Esophagus squamous epithelium (tissue), 5 donors: Measurements from ENCODE around the gene NFYB. TPM values are rescaled to one million over a fixed set of nuclear protein-coding genes. Genes with fewer than 3 reads are reported as not detected.

Experiments used
- DNase-seq: peaks from one replicate; lab custom pipeline; 2025; lab: John Stamatoyannopoulos, UW
- H3K27ac ChIP-seq, 4 donors: fragments of 200-600 bp; sonication (generic); one replicate each; pipeline ENCODE4 v1.5.1; 2016 to 2019; ENCODE audit warnings: mild to moderate bottlenecking in 1 of 4
- H3K27me3 ChIP-seq, 4 donors: fragments of 200-600 bp; sonication (generic); 1 replicate in 3 of 4; 2 replicates in 1 of 4; pipeline versions ENCODE4 v1.5.1 to v1.6.0; 2017 to 2021; ENCODE audit warnings: antibody characterized with exemption in 1 of 4
- H3K36me3 ChIP-seq, 3 donors: fragments of 200-600 bp; sonication (generic); one replicate each; pipeline ENCODE4 v1.5.1; 2016 to 2019
- H3K4me1 ChIP-seq, 3 donors: fragments of 200-600 bp; sonication (generic); one replicate each; pipeline ENCODE4 v1.5.1; 2017 to 2019
- H3K4me3 ChIP-seq, 4 donors: fragments of 200-600 bp; sonication (generic); 1 replicate in 3 of 4; 2 replicates in 1 of 4; pipeline ENCODE4 v1.5.1; 2016 to 2019; ENCODE audit warnings: mild to moderate bottlenecking in 2 of 4, moderate library complexity in 1 of 4
- H3K9me3 ChIP-seq, 3 donors: fragments of 200-600 bp; sonication (generic); one replicate each; pipeline ENCODE4 v1.5.1; 2016 to 2019
- POLR2A ChIP-seq, 4 donors: fragments of 450-650 bp; IDR thresholded peaks; one replicate each; pipeline ENCODE4 v1.6.1; 2017; ENCODE audit warnings: antibody characterized with exemption in 4 of 4, mild to moderate bottlenecking in 4 of 4, moderate library complexity in 3 of 4
- WGBS, 2 donors: methylation state at CpG; one replicate each; pipeline ENCODE4 v1.1.5; 2018; 5-methylcytosine and 5-hydroxymethylcytosine counted together
- intact Hi-C: fragments of 100-400 bp; cut with DNase I; formaldehyde crosslinking; loops from one replicate; pipeline ENCODE4 v1.15.0; 2022
- total RNA-seq, 4 donors: library from RNA; depleted of rRNA; stranded (reverse); fragments of >200 nt; gene quantifications; one replicate each; pipeline ENCODE4 v1.1.0, GENCODE V29; 2016
- TF ChIP-seq, protein P1 (sequence below), 6 experiments: fragments of 450-650 bp in 4 of 6; fragments of 200-600 bp in 2 of 6; sonication (generic) in 2 of 6; IDR thresholded peaks; one replicate each; pipeline ENCODE4 v1.5.1; 2016 to 2019; ENCODE audit warnings: antibody characterized with exemption in 6 of 6, mild to moderate bottlenecking in 4 of 6, moderate library complexity in 4 of 6
- donor health status: DM: yes; HTN: yes; CAD: no.

Gene NFYB
- total RNA-seq, 4 donors from 2014 or later = 8.1 to 31.5 (median 12.9) TPM

DNA sequence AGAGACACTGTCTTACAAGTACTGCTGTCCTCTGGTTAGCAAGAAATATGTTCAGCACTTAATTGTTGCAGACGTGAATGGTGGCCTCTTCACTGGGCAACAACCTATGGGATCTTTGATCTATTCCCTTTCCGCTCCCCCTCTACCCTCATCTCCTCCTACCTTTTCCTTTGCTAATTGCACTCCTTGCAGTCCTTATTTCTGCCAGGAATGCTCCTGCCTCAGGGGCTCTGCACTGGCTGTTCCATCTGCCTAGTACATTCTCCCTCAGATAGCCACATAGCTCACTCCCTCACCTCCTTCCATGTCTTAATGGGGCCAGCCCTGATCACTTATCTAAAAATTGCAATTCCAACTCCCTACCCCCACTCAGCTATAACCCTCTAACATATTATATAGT is 4.5 kb upstream of the NFYB start:
- no peak overlapping the region for H3K27ac ChIP-seq
- peaks cover 5 to 11% (median 7%) of the 10 kb centered on the region in 3 donors for H3K4me1 ChIP-seq
- DNase-seq = no peak
- no peaks in the 10 kb centered on the region for H3K9me3 ChIP-seq
- TF ChIP-seq POLR2A (IDR thresholded peaks at IDR 0.05) = no peak
- TF ChIP-seq, protein P1, sequence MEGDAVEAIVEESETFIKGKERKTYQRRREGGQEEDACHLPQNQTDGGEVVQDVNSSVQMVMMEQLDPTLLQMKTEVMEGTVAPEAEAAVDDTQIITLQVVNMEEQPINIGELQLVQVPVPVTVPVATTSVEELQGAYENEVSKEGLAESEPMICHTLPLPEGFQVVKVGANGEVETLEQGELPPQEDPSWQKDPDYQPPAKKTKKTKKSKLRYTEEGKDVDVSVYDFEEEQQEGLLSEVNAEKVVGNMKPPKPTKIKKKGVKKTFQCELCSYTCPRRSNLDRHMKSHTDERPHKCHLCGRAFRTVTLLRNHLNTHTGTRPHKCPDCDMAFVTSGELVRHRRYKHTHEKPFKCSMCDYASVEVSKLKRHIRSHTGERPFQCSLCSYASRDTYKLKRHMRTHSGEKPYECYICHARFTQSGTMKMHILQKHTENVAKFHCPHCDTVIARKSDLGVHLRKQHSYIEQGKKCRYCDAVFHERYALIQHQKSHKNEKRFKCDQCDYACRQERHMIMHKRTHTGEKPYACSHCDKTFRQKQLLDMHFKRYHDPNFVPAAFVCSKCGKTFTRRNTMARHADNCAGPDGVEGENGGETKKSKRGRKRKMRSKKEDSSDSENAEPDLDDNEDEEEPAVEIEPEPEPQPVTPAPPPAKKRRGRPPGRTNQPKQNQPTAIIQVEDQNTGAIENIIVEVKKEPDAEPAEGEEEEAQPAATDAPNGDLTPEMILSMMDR (IDR thresholded peaks at IDR 0.05) = no peak
- no peaks in the 10 kb centered on the region for H3K36me3 ChIP-seq
- H3K27me3 ChIP-seq = peaks cover 0 to 3% (median 0%) of the 10 kb centered on the region in 4 donors
- no peak overlapping the region for H3K4me3 ChIP-seq
- intact Hi-C loops = no loop called here
- WGBS, 2 donors = 71 to 82% methylated on average over 2 of the region's 2 CpGs

DNA sequence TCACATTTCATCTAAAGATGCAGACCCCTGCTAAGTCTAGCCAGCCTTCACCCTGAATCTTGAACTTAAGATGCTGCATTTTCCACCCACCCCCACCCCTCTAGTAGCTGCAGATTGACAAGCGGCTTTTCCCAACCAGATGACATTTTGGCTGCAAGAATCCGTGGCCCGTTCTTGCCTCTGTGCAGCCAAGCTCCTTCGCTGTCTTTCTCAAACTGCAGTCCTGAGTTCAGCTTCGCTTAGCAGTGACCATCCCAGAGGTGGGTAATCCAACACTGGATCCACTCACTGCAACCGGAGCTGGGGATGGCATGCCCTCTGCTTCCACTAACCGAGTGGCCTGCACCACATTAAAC is 765 bp upstream of the NFYB start:
- TF ChIP-seq POLR2A (IDR thresholded peaks at IDR 0.05) = no peak
- TF ChIP-seq, protein P1 (IDR thresholded peaks at IDR 0.05) = no peak
- WGBS, 2 donors = 69 to 85% methylated on average over 3 to 7 of the region's 7 CpGs
- peaks cover 0 to 3% (median 0%) of the 10 kb centered on the region in 3 donors for H3K36me3 ChIP-seq
- H3K27me3 ChIP-seq = no peaks in the 10 kb centered on the region
- intact Hi-C loops = no loop called here
- H3K4me3 ChIP-seq = peak overlapping the region; percentile 14 to 88 (median 75)
- H3K27ac ChIP-seq = peak overlapping the region; percentile 77 to 98 (median 86)
- peaks cover 14 to 40% (median 17%) of the 10 kb centered on the region in 3 donors for H3K4me1 ChIP-seq
- H3K9me3 ChIP-seq = no peaks in the 10 kb centered on the region
- DNase-seq = no peak

DNA sequence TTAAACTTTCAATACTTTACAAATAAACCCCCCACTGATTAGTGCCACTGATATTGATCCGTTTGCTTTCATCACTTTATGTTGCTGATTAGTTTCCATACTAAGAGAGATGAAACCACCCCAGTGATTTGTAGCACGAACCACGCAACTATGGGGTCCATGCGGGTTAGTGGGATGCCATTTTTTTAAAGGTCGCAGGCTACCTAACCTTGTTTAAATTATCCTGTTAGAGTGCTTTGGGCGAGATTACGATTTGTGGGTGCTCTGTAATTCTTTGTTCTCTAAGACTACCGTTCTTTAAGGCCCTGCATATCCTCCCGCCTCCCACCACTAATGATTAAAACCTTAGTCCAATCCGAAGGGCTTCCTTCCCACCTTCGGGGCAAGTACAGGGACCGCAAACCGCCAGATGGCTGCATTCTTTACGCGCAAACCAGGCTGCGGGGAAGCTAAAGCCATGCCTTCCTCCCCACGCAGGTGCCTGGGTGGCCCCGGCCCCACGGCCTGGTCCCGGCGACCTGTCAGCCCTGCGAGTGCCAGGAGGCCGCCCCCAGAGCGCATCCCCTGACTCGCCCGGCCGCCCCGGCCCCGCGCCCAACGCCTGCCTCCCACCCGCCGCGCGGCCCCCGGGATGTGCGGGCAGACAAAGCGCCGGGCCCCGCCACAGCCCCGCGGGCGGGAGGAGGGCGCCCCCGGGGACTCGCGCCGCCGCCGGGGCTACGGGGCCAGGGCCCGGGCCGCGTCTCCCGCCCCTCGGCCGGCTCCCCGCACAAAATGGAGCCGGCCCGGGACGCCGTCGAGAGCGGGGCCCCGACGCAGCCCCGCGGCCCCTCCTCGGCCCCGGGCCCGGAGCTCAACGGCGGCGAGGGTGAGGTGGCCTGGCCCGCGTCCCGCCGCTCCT is 759 bp downstream of the NFYB start:
- peak overlapping the region; percentile 83 to 98 (median 96) for H3K27ac ChIP-seq
- 0 to 2% methylated on average over 11 to 12 of the region's 78 CpGs for WGBS, 2 donors
- intact Hi-C loops = no loop called here
- H3K27me3 ChIP-seq = no peaks in the 10 kb centered on the region
- H3K9me3 ChIP-seq = no peaks in the 10 kb centered on the region
- no peak for TF ChIP-seq POLR2A (IDR thresholded peaks at IDR 0.05)
- TF ChIP-seq, protein P1 (IDR thresholded peaks at IDR 0.05) = no peak
- H3K4me3 ChIP-seq = peak overlapping the region; percentile 63 to 88 (median 77)
- no peak for DNase-seq
- H3K4me1 ChIP-seq = peaks cover 14 to 44% (median 19%) of the 10 kb centered on the region in 3 donors
- H3K36me3 ChIP-seq = peaks cover 0 to 18% (median 5%) of the 10 kb centered on the region in 3 donors

DNA sequence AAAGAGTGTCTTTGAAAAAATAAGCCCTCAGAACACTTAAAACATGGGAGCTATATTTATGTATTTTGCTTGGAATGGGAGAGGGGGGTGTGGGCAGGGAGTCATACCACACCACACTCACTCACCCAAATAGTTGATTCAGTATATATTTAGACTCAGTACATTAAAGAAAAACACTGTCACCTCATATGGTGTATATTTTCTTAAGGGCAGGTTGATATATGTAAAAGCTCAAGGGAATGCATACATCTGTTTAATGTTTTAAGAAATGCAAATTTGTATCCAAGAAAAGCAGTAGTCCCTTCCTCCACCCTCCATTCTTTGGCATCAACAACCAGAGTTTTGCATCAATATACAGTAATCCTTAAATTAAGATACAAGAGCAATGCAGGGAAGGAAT is 1.4 kb downstream of the NFYB start:
- Histone ChIP-seq H3K27ac (peak overlapping the region in 2 of 4 donors; percentile 83 to 98), H3K27me3 (no peaks in the 10 kb centered on the region), H3K4me3 (peak overlapping the region; percentile 63 to 88 (median 77)), H3K36me3 (peaks cover 0 to 25% (median 6%) of the 10 kb centered on the region in 3 donors), H3K9me3 (no peaks in the 10 kb centered on the region), H3K4me1 (peaks cover 14 to 51% (median 22%) of the 10 kb centered on the region in 3 donors)
- DNase-seq = no peak
- intact Hi-C loops = no loop called here
- TF ChIP-seq POLR2A (IDR thresholded peaks at IDR 0.05) = no peak
- TF ChIP-seq, protein P1 (IDR thresholded peaks at IDR 0.05) = no peak

DNA sequence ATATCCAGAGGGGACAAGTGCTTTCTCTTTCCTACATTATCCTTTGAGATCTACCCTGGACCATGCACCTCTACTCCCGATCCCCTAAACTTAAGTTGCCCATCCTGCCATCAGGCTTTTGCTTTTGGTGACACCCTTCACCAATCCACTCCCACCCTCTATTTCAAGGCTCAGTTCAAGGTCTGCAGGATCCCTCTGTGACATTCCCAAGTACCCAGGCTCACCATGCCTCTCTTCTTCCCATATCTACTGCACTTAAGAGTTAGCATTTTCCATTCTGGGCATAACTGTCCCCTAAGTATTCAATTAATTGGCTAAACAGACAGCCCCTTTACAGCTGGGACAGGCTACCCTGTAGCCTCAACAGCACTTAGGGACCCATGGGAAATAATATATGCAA is 3.1 kb downstream of the NFYB start:
- intact Hi-C loops = no loop called here
- Histone ChIP-seq H3K4me1 (peaks cover 14 to 65% (median 22%) of the 10 kb centered on the region in 3 donors), H3K9me3 (no peaks in the 10 kb centered on the region), H3K27me3 (no peaks in the 10 kb centered on the region), H3K27ac (no peak overlapping the region), H3K4me3 (no peak overlapping the region), H3K36me3 (peaks cover 0 to 42% (median 6%) of the 10 kb centered on the region in 3 donors)
- 100% methylated on average over 1 of the region's 1 CpG for WGBS, 2 donors
- TF ChIP-seq POLR2A (IDR thresholded peaks at IDR 0.05) = no peak
- TF ChIP-seq, protein P1 (IDR thresholded peaks at IDR 0.05) = no peak
- DNase-seq = no peak
